HG02970 (cell line): ENCODE measurements around the gene FBXO40.
"Not testable (repeated sequence)": the region's sequence is repeated elsewhere in the genome, so short reads cannot be mapped to it uniquely, and the experiment has no call there.

Source experiments
- ATAC-seq: cut with Tn5 transposase; IDR thresholded peaks from one replicate; pipeline ENCODE4 v1.9.1; 2021; ENCODE audit warnings: mild to moderate bottlenecking, moderate library complexity, moderate number of reproducible peaks; ENCODE audit not compliant: unreplicated experiment, low FRiP score

Gene FBXO40

GRCh38 chr3:121592856-121593702 is at the start of gene FBXO40:
FBXO40 (plus strand) TSS chr3:121593379; CDS start chr3:121620576, 27,197 bp downstream.
- ATAC-seq = no peak

GRCh38 chr3:121545049-121545573 is 48.1 kb upstream of the FBXO40 start:
- ATAC-seq = no peak

DNA sequence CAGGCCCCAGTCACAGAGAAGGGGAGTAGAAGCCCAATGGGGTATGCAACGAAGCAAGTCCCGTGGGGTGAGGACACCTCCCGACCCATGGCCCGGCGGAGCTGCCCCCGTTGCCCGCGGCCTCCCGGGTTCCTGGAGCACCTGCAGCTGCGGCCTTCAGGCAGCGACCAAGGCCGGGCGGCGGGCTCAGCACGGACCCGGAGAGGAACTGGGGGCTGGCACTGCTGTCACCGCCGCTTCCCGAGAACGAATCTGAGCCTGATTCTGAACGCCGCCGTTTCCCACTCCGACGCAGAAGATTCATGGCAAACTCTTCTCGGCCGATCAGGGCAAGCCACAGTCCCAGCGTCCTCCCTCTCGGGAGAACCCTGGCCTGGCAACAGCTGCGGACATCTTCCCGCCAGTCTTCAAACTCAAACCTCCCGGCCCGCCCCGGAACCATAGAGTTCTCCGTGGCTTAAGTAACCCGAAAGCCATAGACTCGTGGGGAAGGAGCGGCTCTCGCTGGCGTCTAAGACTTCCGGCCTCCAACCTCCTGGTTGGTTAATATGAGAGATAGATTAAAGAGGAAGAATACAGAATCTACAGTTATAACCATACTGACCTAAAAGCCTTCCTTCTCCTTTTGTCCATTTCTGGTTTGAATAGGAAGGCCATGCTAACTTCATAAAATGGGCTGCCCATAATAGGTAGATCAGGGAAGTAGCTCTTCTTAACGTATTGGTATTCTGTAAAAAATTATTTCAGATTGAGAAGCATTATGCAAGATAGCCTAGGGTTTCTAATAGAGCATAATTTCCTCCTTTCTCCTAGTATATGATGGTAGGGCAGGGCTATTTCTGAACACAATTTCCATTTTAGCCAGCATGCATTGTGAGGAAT is 47.4 kb upstream of the FBXO40 start, which contains the start of gene POLQ:
Gene POLQ (minus strand): TSS at position 415 of the 882 bp plus-strand sequence. CDS start 111 bp downstream, at position 304.
- peak; percentile 55 for ATAC-seq

DNA sequence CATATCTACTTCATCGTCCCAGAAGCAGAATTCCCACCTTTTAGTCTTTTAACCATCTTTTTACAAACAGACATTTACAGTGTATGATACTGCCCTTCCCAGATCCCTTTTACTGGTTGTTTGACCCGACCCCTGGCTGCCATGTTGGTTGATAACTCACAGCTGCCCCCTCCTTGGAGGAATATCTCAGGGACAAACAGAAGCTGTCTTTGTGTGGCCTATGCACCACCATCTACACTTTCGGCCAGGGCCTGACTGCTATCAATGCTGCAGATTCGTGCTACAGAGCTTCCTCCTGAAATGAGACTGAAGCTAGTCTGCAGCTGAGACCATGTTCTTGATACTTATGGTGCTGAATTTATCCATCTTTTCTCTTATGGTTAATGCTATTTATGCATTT is 40.8 kb upstream of the FBXO40 start:
- ATAC-seq = no peak

GRCh38 chr3:121552797-121553196 is 40.4 kb upstream of the FBXO40 start:
- ATAC-seq = no peak

GRCh38 chr3:121557426-121557934 is 35.7 kb upstream of the FBXO40 start:
- no peak for ATAC-seq

DNA sequence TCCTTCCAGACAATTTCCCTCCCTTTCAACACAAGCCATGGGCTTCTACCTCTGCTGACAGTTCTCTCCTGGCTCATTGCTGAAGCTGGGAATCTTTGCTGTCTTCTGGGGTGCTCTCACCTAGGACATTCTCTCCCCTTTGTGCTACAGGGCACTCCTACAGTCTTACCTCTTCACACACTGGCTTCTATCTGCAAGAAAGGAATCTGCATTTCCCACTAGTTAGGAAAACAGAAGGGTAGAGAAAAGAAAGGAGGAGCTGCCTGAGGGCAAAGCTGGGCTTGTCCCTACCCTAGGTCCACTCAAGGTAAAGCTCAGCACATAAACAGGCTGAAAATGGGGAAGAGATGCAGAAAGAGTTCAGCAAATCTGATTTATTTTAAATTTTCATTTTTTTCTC is 31.0 kb upstream of the FBXO40 start:
- no peak for ATAC-seq

DNA sequence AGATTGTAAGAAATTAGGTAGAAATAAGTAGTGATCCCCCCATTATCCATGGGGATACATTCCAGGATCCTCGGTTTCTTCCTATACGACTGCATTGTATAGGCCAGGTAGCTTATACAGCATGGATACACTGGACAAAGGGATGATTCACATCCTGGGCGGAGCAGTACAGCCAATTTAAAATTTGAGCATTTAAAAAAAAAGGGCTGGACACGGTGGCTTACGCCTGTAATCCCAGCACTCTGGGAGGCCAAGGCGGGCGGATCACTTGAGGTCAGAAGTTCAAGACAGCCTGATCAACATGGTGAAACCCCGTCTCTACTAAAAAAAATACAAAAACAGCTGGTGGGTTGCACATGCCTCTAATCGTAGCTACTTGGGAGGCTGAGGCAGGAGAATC is 26.4 kb upstream of the FBXO40 start:
- ATAC-seq = no peak

GRCh38 chr3:121567649-121568048 is 25.5 kb upstream of the FBXO40 start, which contains the start of gene ARGFX:
ARGFX (plus strand) TSS chr3:121567949; CDS start chr3:121570714, 2,765 bp downstream.
- ATAC-seq = no peak

GRCh38 chr3:121574449-121574848 is 18.7 kb upstream of the FBXO40 start:
- ATAC-seq = no peak

- no peak for ATAC-seq
These were observed 11.5 kb upstream of the FBXO40 start for GRCh38 chr3:121581691-121582090.

DNA sequence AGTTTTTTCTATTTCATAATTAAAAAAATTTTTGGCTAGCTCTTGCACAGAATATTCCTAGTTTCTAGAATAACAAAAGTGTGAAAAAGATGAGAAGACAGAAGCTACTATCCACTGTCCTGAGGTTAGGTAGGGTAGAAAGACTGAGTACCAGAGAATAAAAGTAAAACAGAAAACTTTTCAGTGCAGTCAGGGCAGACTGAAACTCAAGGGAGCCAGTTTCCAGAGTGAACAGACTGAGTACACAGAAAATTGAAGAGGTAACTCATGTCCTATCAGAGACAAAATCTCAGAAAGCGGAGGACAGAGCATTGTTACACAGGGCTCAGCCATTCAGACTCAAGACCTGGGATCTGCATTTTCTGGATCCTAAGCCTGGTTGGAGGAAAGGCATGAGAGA is 8.8 kb upstream of the FBXO40 start:
- ATAC-seq = no peak

GRCh38 chr3:121593806-121594205 is 627 bp downstream of the FBXO40 start:
- not testable (repeated sequence) for ATAC-seq

GRCh38 chr3:121594850-121595249 is 1.7 kb downstream of the FBXO40 start:
- no peak for ATAC-seq

- no peak for ATAC-seq
These were observed 2.7 kb downstream of the FBXO40 start for GRCh38 chr3:121595765-121596406.

GRCh38 chr3:121598564-121598963 is 5.4 kb downstream of the FBXO40 start:
- ATAC-seq = no peak

DNA sequence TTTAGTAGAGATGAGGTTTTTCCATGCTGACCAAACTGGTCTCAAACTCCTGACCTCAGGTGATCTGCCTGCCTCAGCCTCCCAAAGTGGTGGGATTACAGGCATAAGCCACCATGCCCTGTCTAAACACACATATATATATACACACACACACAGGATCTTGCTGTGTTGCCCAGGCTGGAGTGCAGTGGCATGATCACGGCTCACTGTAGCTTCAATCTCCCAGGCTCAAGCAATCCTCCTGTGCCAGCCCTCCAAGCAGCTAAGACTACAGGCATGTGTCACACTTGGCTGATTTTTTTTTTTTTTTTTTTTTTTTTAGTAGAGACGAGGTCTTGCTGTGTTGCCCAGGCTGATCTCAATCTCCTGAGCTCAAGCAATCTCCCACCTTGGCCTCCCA is 6.7 kb downstream of the FBXO40 start:
- ATAC-seq = not testable (repeated sequence)

- ATAC-seq = no peak
These were observed 8.1 kb downstream of the FBXO40 start for GRCh38 chr3:121601212-121601812.

DNA sequence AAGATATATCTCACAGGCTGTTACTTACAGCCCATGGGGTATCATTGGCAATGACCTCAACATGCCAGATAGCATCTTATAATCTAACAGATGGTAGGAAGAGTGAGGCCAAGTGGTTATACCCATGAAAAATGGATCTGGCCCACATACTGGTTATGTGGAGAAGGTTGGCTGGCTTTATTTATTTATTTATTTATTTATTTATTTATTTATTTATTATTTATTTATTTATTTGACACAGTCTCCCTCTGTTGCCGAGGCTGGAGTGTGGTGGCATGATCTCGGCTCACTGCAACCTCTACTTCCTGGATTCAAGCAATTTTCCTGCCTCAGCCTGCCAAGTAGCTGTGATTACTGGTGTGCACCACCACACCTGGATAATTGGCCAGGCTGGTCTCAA is 11.6 kb downstream of the FBXO40 start:
- no peak for ATAC-seq

GRCh38 chr3:121606106-121606505 is 12.9 kb downstream of the FBXO40 start:
- no peak for ATAC-seq
